ENCODE measurements around the gene VWA3A. TPM values are rescaled to one million over a fixed set of nuclear protein-coding genes. Genes with fewer than 3 reads are reported as not detected.

The VWA3A gene
- total and polyA plus RNA-seq, 2 donors (not counting 3 experiments of a cell fraction or from before 2014, with no cell fraction given) = 0.12 to 0.84 TPM

DNA sequence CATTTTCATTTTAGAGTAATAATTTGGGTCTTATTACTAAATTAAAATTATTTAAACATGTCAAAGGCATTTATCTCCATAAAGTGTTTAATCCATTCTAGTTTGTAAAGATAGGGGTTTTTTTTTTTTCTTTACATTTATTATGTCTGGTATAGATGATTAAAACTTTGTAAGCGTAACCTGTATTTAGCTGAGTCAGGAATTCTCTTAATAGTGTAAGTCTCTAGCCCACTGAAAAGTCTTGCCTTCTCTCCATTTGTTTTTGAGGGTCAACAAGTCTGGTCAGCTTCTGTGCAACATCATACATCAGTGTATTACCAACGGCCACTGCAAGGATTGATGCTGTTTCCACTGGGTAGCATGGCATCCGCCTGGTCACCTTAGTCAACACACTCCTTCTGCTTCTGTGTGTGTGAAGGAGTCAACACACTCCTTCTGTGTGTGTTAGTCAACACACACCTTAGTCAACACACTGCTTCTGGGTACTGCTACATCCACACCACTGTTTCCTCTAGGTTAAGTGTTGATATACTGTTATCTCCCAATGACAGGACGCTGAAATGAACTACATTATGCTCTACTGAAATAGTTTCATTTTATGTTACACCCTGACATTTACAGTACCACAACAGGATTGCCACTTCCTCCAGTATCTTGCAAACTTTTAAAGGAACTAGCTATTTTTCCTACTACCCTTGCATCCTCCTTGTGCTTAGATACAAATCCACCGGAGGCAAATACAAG is 37.3 kb upstream of the VWA3A start:
- intact Hi-C loops (cut with micrococcal nuclease) = loop anchor here (2.0 kb wide), 1 partner anchor 14 kb away; no protein-coding TSS in a partner anchor
- no peak for FAIRE-seq
- ChIA-PET CTCF (interaction anchor here (0.8 to 2.9 kb wide), 4 partner anchors 10 to 48 kb away, joined by 3 to 24 read pairs (median 4); partner anchors contain the start of gene MOSMO), POLR2A (no interaction called here)
- dilution Hi-C loops (cut with MboI; ENCODE audit: extremely low pct_ligation_motif_present, low sequenced_read_pairs) = no loop called here
- Histone ChIP-seq H3K9ac (replicated peaks; ENCODE audit: extremely low read depth, insufficient read depth, low read length) (no peak overlapping the region), H3K27ac (ENCODE audit: insufficient read depth, low read depth, low read length) (no peak overlapping the region), H3K4me2 (ENCODE audit: insufficient read depth, low read length) (no peak overlapping the region), H4K20me1 (replicated peaks; ENCODE audit: control insufficient read depth, extremely low read depth, insufficient read depth, low read length) (no peaks in the 10 kb centered on the region), H3K36me3 (ENCODE audit: control insufficient read depth in 2 of 2, extremely low read depth in 1 of 2, insufficient read depth in 2 of 2, low read length in 2 of 2) (peaks cover 0 to 2% of the 10 kb centered on the region in 2 experiments), H3K79me2 (ENCODE audit: control insufficient read depth, insufficient read depth, low read length) (peaks cover 81% of the 10 kb centered on the region), H3K4me1 (ENCODE audit: control insufficient read depth, extremely low read depth, insufficient read depth, low read length) (peaks cover 8% of the 10 kb centered on the region), H3K9me1 (replicated peaks; ENCODE audit: control insufficient read depth, extremely low read depth, insufficient read depth, low read length) (no peaks in the 10 kb centered on the region), H3K27me3 (ENCODE audit: control insufficient read depth in 2 of 2, insufficient read depth in 2 of 2, low read length in 2 of 2) (no peaks in the 10 kb centered on the region), H3K9me3 (replicated peaks; ENCODE audit: control insufficient read depth, insufficient read depth, low read length) (no peaks in the 10 kb centered on the region), H3K4me3 (replicated peaks in 1 of 3; ENCODE audit: insufficient read depth in 1 of 3, low read depth in 1 of 3, low read length in 3 of 3) (no peak overlapping the region), H2AFZ (ENCODE audit: low read depth, low read length) (no peak overlapping the region)
- no TSS peak for BruUV-seq (replicated peaks)
- TF ChIP-seq POLR2AphosphoS5 (IDR thresholded peaks at IDR 0.05; ENCODE audit: insufficient read depth, low read depth, low read length) (no peak), POLR2A (IDR thresholded peaks at IDR 0.05; ENCODE audit: low read depth, low read length) (no peak), JUN (IDR thresholded peaks at IDR 0.05; ENCODE audit: borderline replicate concordance, insufficient read depth, insufficient read length, low read depth) (no peak), EZH2 (IDR thresholded peaks at IDR 0.05; ENCODE audit: borderline replicate concordance, low read depth, low read length, severe bottlenecking) (no peak), MAX (IDR thresholded peaks at IDR 0.05; ENCODE audit: insufficient read depth, insufficient read length) (no peak), MYC (IDR thresholded peaks at IDR 0.05; ENCODE audit: low read depth, low read length) (no peak), GATA2 (IDR thresholded peaks at IDR 0.05; ENCODE audit: insufficient read depth, insufficient read length, low read depth, low read length) (no peak)
- TF ChIP-seq, protein P1, sequence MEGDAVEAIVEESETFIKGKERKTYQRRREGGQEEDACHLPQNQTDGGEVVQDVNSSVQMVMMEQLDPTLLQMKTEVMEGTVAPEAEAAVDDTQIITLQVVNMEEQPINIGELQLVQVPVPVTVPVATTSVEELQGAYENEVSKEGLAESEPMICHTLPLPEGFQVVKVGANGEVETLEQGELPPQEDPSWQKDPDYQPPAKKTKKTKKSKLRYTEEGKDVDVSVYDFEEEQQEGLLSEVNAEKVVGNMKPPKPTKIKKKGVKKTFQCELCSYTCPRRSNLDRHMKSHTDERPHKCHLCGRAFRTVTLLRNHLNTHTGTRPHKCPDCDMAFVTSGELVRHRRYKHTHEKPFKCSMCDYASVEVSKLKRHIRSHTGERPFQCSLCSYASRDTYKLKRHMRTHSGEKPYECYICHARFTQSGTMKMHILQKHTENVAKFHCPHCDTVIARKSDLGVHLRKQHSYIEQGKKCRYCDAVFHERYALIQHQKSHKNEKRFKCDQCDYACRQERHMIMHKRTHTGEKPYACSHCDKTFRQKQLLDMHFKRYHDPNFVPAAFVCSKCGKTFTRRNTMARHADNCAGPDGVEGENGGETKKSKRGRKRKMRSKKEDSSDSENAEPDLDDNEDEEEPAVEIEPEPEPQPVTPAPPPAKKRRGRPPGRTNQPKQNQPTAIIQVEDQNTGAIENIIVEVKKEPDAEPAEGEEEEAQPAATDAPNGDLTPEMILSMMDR (IDR thresholded peaks at IDR 0.05; ENCODE audit: extremely low read depth in 1 of 2, insufficient read depth in 1 of 2, low read depth in 1 of 2, low read length in 2 of 2) = no peak
- DNase-seq (ENCODE audit: low read depth, low spot score) = no peak

Measured in endothelial cell of umbilical vein (primary cell).